Measurements from ENCODE around the gene ASTN2.

DNA sequence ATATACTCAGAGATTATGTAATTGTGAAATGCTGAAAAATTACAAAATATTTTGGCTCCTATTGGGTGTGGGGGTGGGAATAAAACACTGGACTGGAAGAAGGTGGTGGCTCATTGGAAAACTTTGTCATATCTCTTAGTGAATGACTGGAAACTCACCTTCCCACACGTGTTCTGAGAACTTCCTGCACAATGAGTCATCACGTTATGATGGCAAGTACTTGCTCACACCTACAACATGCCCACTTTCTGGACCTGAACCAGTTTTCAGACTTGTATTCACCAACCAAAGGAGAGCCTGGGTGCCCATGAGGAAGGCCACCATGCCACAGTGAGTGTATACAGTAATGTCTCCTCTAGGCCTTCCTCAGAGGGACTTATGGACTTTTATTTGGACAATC is 294.8 kb downstream of the ASTN2 start:
- TF ChIP-seq CTCF (IDR thresholded peaks at IDR 0.05 in 8 of 11, conservative IDR thresholded peaks at IDR 0.05 in 3 of 11), result no peak
- no peak for TF ChIP-seq POLR2A (IDR thresholded peaks at IDR 0.05)

All from spleen (tissue), 7 donors.